Thyroid gland (tissue), 4 donors: ENCODE results near the gene TP53AIP1. TPM values are rescaled to one million over a fixed set of nuclear protein-coding genes. Genes with fewer than 3 reads are reported as not detected.

ENCODE experiments used
- DNase-seq, 2 donors: peaks; one replicate each; pipeline ENCODE4 v3.0.0-alpha.2; 2019
- H3K27ac ChIP-seq, 3 donors: fragments of 200-600 bp; sonication (generic); 1 replicate in 2 of 3; 2 replicates in 1 of 3; pipeline ENCODE4 v1.5.1; 2016 to 2019; ENCODE audit warnings: mild to moderate bottlenecking in 1 of 3, moderate library complexity in 1 of 3
- H3K27me3 ChIP-seq: fragments of 200-600 bp; sonication (generic); one replicate; pipeline ENCODE4 v1.5.1; 2019
- H3K36me3 ChIP-seq, 2 donors: fragments of 200-600 bp; sonication (generic); one replicate each; pipeline ENCODE4 v1.5.1; 2016 to 2019
- H3K4me1 ChIP-seq, 2 donors: fragments of 200-600 bp; sonication (generic); one replicate each; pipeline ENCODE4 v1.5.1; 2017 to 2019
- H3K4me3 ChIP-seq, 3 donors: fragments of 200-600 bp; sonication (generic); replicated peaks in 1 of 3; 1 replicate in 2 of 3; 2 replicates in 1 of 3; pipeline ENCODE4 v1.5.1; 2016; ENCODE audit warnings: mild to moderate bottlenecking in 1 of 3
- H3K9me3 ChIP-seq: fragments of 200-600 bp; sonication (generic); one replicate; pipeline ENCODE4 v1.5.1; 2017
- POLR2A ChIP-seq, 2 donors: fragments of 450-650 bp; IDR thresholded peaks; one replicate each; pipeline ENCODE4 v1.6.1; 2017; ENCODE audit warnings: antibody characterized with exemption in 2 of 2, mild to moderate bottlenecking in 2 of 2, moderate library complexity in 1 of 2
- WGBS, 2 donors: methylation state at CpG; one replicate each; pipeline ENCODE4 v1.1.5; 2017; 5-methylcytosine and 5-hydroxymethylcytosine counted together
- intact Hi-C: fragments of 100-400 bp; cut with DNase I; formaldehyde crosslinking; loops from one replicate; pipeline ENCODE4 v1.15.1; 2023
- total RNA-seq, 4 donors: library from RNA; depleted of rRNA; stranded (reverse); fragments of >200 nt; gene quantifications; one replicate each; pipeline ENCODE4 v1.2.3, GENCODE V29; 2016
- TF ChIP-seq, protein P1 (sequence below), 6 experiments: fragments of 200-600 bp in 3 of 6; fragments of 450-650 bp in 3 of 6; sonication (generic) in 3 of 6; IDR thresholded peaks; one replicate each; pipeline ENCODE4 v1.5.1; 2016 to 2019; ENCODE audit warnings: antibody characterized with exemption in 6 of 6, mild to moderate bottlenecking in 2 of 6, inconsistent platforms in 1 of 6, moderate library complexity in 1 of 6

Gene TP53AIP1
- total RNA-seq, 4 donors from 2014 or later, result not detected

DNA sequence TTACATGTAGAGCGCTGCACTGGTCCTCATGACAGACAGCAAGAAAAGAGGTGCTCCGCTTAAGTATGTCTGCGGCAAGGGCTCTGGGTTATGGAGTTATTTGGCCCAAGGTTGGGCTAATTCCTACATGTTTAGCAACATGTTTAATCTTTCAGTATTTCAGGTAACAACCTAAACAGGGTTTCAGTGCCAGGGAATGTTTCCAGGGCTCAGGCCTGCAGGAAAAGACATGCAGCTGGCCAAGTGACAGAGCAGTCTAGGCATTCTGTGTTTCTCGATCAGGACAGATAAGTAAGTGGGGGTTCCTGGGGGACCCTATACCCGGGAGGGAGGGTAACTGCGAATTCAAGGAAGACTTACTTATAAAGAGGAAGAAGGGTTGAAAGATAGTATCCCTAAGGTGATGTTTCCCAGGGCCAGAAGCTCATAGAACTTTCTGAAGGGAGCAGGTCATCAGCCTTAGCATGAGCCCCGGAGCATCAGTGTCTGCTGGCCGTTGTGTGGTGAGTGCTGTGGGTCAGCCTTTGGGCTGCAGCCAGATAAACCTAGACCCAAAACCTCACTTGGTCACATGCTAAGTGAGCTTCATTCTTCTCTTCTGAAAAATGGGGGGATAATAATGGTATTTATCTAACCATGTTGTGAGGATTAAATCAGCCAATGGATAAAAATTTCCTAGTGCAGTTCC, 33.1 kb downstream of the TP53AIP1 start:
- Histone ChIP-seq H3K27ac (no peak overlapping the region), H3K4me3 (no peak overlapping the region), H3K27me3 (no peaks in the 10 kb centered on the region), H3K4me1 (peaks cover 4% of the 10 kb centered on the region in 2 donors), H3K9me3 (no peaks in the 10 kb centered on the region), H3K36me3 (no peaks in the 10 kb centered on the region)
- TF ChIP-seq, protein P1, sequence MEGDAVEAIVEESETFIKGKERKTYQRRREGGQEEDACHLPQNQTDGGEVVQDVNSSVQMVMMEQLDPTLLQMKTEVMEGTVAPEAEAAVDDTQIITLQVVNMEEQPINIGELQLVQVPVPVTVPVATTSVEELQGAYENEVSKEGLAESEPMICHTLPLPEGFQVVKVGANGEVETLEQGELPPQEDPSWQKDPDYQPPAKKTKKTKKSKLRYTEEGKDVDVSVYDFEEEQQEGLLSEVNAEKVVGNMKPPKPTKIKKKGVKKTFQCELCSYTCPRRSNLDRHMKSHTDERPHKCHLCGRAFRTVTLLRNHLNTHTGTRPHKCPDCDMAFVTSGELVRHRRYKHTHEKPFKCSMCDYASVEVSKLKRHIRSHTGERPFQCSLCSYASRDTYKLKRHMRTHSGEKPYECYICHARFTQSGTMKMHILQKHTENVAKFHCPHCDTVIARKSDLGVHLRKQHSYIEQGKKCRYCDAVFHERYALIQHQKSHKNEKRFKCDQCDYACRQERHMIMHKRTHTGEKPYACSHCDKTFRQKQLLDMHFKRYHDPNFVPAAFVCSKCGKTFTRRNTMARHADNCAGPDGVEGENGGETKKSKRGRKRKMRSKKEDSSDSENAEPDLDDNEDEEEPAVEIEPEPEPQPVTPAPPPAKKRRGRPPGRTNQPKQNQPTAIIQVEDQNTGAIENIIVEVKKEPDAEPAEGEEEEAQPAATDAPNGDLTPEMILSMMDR (IDR thresholded peaks at IDR 0.05), result no peak
- TF ChIP-seq POLR2A (IDR thresholded peaks at IDR 0.05), result no peak
- no peak for DNase-seq
- 86 to 88% methylated on average over 8 of the region's 8 CpGs for WGBS, 2 donors
- intact Hi-C loops, result no loop called here

GRCh38 chr11:128908391-128909246, 34.1 kb downstream of the TP53AIP1 start:
- H3K4me3 ChIP-seq, result no peak overlapping the region
- intact Hi-C loops, result no loop called here
- H3K36me3 ChIP-seq, result no peaks in the 10 kb centered on the region
- no peaks in the 10 kb centered on the region for H3K9me3 ChIP-seq
- WGBS, 2 donors, result 59 to 78% methylated on average over 12 of the region's 12 CpGs
- H3K27me3 ChIP-seq, result no peaks in the 10 kb centered on the region
- no peak for DNase-seq
- no peak for TF ChIP-seq POLR2A (IDR thresholded peaks at IDR 0.05)
- TF ChIP-seq, protein P1 (IDR thresholded peaks at IDR 0.05), result no peak
- no peak overlapping the region for H3K27ac ChIP-seq
- peaks cover 4 to 8% of the 10 kb centered on the region in 2 donors for H3K4me1 ChIP-seq

- no peaks in the 10 kb centered on the region for H3K36me3 ChIP-seq
- no peak for TF ChIP-seq POLR2A (IDR thresholded peaks at IDR 0.05)
- TF ChIP-seq, protein P1 (IDR thresholded peaks at IDR 0.05), result no peak
- no peaks in the 10 kb centered on the region for H3K27me3 ChIP-seq
- no peak overlapping the region for H3K27ac ChIP-seq
- WGBS, 2 donors, result 95% methylated on average over 4 of the region's 4 CpGs
- H3K4me1 ChIP-seq, result peaks cover 4 to 8% of the 10 kb centered on the region in 2 donors
- H3K9me3 ChIP-seq, result no peaks in the 10 kb centered on the region
- no peak for DNase-seq
- no peak overlapping the region for H3K4me3 ChIP-seq
- intact Hi-C loops, result no loop called here
These were observed 35.1 kb downstream of the TP53AIP1 start for GRCh38 chr11:128907585-128907984.

DNA sequence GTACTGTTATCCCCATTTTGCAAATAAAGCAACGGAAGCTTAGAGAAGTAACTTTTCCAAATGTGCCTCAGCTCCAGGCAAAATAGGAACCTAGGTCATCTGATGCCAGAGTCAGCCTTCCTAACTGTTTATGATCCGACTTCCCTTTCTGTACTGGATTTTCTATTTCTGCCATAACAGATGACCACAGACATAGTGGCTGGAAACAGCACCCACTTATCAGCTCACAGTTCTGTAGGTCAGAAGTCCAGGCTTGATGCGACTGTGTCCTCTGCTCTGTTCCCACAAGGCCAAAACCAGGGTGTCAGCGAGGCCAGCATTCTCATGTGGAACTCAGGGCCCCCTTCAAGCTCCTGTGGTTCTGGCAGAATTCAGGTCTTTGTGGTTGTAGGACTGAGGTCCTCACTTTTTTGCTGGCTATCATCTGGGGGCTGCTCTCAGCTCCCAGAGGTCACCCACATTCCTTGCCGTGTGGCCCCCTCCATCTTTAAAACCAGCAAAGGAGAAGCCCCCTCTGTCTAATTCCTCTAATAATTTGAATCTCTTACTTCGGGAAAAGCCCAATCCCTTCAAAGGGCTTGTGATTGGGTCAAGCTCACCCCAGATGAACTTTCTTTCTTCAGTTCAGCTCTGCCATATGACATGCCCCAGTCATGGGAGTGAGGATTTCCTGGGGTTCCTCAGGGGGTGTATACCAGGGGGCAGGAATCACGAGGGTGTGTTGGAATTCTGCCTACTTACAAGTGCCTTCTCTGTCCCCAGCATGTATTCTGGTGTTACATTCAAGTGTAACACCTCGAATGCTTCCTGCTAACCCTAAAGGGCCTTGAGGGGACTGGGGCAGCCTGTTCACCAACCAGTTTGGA, 36.3 kb downstream of the TP53AIP1 start:
- H3K36me3 ChIP-seq, result no peaks in the 10 kb centered on the region
- H3K9me3 ChIP-seq, result no peaks in the 10 kb centered on the region
- 75 to 84% methylated on average over 8 of the region's 8 CpGs for WGBS, 2 donors
- H3K4me3 ChIP-seq, result no peak overlapping the region
- intact Hi-C loops, result no loop called here
- TF ChIP-seq, protein P1 (IDR thresholded peaks at IDR 0.05), result peak in 1 of 6 experiments; percentile 3
- no peak for TF ChIP-seq POLR2A (IDR thresholded peaks at IDR 0.05)
- no peaks in the 10 kb centered on the region for H3K27me3 ChIP-seq
- peak overlapping the region in 1 of 3 donors; percentile 68 for H3K27ac ChIP-seq
- peaks cover 4 to 8% of the 10 kb centered on the region in 2 donors for H3K4me1 ChIP-seq
- DNase-seq, result no peak
